ENCODE measurements around the gene EXPH5.
A peak's percentile ranks its signal among the peaks of the same experiment; 100 is the strongest.
"Not testable (repeated sequence)": the region's sequence is repeated elsewhere in the genome, so short reads cannot be mapped to it uniquely, and the experiment has no call there.

Gene EXPH5

DNA sequence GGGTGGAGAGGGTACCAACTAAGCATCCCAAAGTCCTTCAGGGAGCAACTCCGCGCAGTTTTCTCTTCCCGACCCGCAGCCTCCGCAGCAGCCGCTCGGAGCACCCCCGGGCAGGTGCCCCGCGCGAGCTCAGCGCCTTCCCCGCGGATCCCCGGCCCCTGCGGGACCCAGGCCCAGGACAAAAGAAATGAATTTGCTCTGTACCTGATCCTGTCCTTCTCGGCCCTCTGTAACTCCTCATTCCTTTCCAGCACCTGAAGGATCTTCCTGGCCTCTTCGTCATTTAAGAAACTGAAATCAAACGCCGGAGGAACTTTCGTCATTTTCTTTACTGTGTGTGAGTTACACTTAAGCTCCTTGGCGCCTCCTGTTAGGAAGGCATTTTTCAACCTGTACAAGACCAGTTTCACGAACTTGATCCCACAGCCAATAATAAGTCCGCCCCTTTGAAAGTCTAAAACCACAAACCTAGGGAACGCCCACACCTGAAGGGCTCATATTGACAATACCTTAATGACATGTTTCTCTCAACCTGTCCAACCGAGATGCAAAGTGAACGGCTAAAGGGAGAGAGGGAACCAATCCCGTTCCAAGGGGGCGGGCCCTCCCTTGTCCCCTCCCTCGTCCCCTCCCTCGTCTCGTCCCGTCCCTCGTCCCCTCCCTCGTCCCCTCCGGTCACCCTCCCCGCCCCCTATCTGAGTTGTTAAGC, at the start of gene EXPH5:
Gene EXPH5 (minus strand): TSS at position 555 of the 709 bp plus-strand sequence. CDS start 232 bp downstream, at position 323.
- peak; percentile 55 for DNase-seq (ENCODE audit: low spot score)

DNA sequence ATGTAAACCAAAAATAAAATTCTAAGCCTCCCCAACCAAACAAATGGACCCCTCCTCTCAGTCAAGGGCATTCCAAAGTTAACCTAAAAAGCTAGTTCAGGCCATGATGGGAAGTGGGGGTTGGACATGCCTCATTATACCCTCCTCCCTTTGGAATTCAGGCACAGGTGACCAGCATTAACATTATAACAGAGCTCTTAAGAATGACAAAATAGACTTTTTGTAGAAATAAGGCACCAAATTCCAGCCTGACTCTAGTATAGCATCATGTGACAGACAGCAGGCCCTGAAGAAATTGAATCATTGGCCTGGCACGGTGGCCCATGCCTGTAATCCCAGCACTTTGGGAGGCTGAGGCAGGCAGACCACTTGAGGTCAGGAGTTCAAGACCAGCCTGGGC, 48.2 kb upstream of the EXPH5 start:
- DNase-seq (ENCODE audit: low spot score), result not testable (repeated sequence)

- DNase-seq (ENCODE audit: low spot score), result no peak
Measured at GRCh38 chr11:108639146-108639545, 45.6 kb upstream of the EXPH5 start.

GRCh38 chr11:108636222-108636621, 42.7 kb upstream of the EXPH5 start:
- DNase-seq (ENCODE audit: low spot score), result no peak

DNA sequence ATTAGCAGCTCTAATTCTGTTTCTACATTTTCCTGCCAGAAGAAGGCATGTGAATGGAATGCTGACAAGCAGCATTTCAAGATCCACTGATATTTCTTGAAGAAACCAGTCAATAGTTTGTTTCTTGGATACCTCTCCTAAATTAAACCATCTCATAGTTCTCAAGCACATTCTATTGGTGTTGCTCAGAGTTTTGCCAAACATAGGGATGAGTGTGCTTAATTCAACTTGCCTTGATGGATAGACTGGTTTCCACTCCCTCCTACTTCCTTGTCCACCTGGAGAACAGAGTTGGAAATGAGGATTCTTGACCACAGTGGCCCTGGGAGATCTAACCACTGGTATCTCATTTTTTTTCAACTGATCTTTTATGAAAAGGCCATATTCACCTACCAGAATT, 41.5 kb upstream of the EXPH5 start:
- no peak for DNase-seq (ENCODE audit: low spot score)

GRCh38 chr11:108632041-108632704, 38.6 kb upstream of the EXPH5 start:
- no peak for DNase-seq (ENCODE audit: low spot score)

DNA sequence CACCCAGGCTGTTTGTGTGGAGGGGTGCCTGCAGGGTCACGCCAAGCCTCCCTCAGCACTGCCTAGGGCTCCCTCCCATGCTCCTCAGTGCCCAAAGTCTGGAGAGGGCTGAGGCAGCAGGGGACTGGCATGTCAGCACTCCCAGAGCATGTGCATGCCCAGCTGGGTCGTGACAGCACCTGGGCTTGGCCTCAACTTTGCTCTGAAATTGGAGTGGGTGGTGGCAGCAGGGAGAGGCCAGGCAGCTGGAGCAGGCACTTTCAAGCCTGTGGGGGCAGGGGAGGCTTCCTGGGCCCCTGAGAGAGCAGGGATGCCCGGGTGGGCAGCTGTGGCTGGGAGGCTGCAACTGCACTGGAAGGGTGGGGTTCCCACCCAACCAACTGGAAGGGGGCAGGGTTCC, 35.7 kb upstream of the EXPH5 start:
- no peak for DNase-seq (ENCODE audit: low spot score)

DNA sequence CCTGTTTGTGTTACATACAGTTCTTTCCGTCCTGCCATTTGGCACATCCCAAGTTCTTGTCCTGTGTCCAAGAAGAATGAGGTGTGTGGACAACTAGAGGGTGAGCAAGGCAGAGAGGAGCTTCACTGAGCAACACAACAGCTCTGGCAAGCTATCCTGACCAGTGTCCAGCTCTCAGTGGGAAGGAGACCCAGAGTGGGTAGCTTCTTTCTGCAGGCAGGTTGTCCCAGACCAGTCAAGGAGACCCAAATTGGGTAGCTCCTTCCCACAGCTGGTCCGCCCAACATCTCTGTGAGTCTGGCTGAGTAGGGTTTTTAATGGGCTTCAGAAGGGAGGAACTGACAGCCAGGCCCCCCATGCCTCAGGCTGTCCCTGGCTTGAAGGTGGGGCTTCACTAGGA, 35.2 kb upstream of the EXPH5 start:
- DNase-seq (ENCODE audit: low spot score), result no peak

- no peak for DNase-seq (ENCODE audit: low spot score)
Measured at GRCh38 chr11:108628326-108628725, 34.8 kb upstream of the EXPH5 start.

DNA sequence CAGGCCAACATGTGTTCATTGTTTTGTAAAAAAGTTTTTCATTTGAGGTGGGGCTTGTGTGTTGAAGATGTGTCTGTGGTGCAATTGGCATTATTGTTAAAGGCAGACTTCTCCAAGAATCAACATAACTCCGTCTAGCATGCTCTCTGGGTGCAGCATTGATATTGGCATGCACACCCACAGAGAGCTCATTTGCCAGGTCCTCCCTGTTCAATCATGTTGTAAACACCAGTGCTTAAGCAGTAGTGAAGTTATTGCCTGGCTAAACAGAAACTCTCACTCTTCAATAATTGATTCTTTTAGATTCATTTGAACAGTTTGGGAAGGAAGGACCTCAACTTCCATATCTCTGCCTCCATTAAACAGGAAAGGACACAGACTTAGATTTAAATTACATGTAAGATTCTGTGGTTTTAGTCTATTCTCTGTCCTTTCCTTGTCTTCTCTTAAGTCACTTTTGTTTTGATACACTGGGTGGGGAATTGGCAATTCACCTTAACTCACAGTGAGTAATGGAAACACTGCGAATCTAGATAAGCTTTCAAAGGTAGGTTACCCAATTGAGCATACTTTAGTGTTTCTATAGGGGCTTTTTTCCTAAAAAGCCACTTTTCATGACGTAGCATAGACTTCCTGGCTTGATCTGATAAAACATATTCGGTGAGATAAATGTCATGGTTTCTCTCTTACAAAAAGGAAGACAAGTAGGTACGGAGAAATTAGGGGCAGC, 30.8 kb upstream of the EXPH5 start:
- no peak for DNase-seq (ENCODE audit: low spot score)

GRCh38 chr11:108622341-108622740, 28.8 kb upstream of the EXPH5 start:
- DNase-seq (ENCODE audit: low spot score), result no peak

- DNase-seq (ENCODE audit: low spot score), result no peak
Measured at GRCh38 chr11:108620958-108621772, 27.6 kb upstream of the EXPH5 start.

DNA sequence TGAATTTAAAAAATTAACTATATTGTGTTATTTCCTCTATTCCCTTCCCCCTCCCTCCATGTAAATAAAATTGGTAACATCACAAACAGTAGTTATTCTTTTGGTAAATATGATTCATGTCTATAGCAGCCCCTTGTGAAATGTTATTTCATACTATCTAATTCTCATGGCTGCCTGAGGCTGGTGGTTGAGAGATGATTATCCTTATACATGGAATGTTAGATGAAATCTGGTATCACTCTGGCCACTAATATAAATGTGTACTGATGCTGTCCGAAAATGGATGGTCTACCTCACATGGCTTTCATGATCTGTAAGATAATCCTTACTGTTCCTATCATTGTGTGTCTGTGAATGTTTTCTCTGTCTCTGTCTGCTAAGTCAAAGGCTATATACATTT, 25.0 kb upstream of the EXPH5 start:
- no peak for DNase-seq (ENCODE audit: low spot score)

- DNase-seq (ENCODE audit: low spot score), result no peak
Measured at GRCh38 chr11:108617055-108617454, 23.5 kb upstream of the EXPH5 start.

- DNase-seq (ENCODE audit: low spot score), result no peak
Measured at GRCh38 chr11:108616549-108616948, 23.0 kb upstream of the EXPH5 start.

DNA sequence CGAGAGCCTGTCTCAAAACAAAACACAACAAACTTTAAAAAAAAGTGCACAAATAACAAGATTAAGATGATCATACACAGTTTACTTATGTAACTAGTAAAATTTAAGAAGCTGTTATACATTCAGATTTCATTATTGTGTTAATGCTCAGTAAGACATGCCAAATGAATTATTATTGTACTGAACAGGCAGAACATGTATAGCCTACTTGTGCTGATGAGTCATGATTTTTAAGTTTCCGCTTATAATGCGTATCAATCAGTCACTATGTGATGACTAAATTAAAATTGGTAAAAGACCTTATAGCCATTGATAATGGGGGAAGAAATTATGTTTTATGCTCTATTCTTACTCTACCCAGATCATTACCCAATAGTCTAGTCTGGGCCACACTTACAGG, 20.5 kb upstream of the EXPH5 start:
- DNase-seq (ENCODE audit: low spot score), result no peak

DNA sequence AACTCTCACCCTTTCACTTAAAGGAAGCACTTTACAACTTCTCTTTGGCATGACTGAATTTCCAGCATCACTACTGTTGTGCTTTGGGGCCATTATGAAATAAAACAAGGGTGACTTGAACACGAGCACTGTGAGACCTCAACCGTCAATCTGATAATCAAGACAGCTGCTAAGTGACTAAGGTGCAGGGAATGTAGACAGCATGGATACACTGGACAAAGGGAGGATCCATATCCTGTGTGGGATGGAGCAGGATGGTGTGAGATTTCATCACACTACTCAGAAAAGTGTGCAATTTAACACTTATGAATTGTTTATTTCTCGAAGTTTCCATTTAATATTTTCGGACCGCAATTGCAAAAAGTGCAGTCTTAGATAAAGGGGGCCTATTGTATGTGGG, 16.1 kb upstream of the EXPH5 start:
- DNase-seq (ENCODE audit: low spot score), result no peak

GRCh38 chr11:108608548-108608947, 15.0 kb upstream of the EXPH5 start:
- no peak for DNase-seq (ENCODE audit: low spot score)

DNA sequence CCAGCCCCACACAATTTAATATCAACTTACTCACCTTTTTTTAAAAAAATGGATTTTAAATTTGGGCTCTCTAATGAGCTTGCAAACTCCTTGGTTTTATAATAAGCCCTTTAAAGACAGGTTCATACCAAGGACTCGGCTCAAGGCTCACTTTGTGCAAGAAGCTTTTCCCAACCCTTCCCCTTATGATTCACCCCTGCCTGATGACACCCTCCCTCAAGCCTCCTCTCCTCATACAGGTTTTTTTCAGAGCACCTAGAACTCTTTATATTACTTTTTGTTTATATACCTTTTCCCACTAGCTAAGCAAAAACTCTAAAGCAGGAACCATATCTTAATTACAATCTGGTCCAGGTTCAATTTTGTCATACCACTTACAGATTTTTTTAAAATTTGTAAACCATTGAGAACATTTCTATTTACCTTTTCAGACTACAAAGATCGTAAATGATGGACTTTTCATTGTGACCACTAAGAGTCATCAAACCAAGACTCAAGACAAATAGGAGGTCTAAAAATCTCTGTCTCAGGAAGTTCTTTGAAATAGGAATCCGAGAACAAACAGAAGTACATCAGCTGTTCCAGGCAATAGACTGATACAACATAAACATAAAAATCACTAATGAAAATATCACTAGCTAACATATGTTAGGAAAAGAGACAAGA, 13.1 kb upstream of the EXPH5 start:
- DNase-seq (ENCODE audit: low spot score), result no peak

- DNase-seq (ENCODE audit: low spot score), result no peak
Measured at GRCh38 chr11:108606070-108606469, 12.5 kb upstream of the EXPH5 start.

GRCh38 chr11:108602818-108603217, 9.2 kb upstream of the EXPH5 start:
- not testable (repeated sequence) for DNase-seq (ENCODE audit: low spot score)

DNA sequence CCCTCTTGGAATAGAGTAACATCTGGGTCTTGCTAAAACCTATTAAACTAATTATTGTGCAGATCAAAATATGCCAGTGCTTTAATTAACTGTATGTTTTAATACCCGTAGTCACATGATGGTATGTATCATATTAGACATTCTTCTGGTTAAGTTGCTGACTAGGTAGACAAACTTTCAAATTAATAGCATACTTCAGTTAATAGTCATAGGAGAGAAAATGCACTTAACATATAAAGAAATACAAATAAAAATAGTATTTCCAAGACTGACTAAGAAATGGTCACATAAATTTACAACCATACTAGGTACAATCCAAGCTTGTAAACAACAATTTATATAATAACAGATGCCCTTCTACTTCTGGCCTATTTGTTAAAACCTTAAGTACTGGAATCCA, 7.6 kb upstream of the EXPH5 start:
- DNase-seq (ENCODE audit: low spot score), result no peak

All from hematopoietic multipotent progenitor cell treated with erythropoietin and hydrocortisone succinate and interleukin-3 and kit ligand, for 17 days (in vitro differentiated cells).